ENCODE measurements around the gene CPLX3. TPM values are rescaled to one million over a fixed set of nuclear protein-coding genes. Genes with fewer than 3 reads are reported as not detected.

CPLX3 gene
- total RNA-seq, 4 donors from 2014 or later, result not detected

GRCh38 chr15:74794970-74795349 is 31.5 kb upstream of the CPLX3 start:
- TF ChIP-seq EP300 (IDR thresholded peaks at IDR 0.05) (no peak), POLR2A (IDR thresholded peaks at IDR 0.05) (no peak), CTCF (IDR thresholded peaks at IDR 0.05) (no peak)
- H3K27ac ChIP-seq, result no peak overlapping the region
- no peak for ATAC-seq
- WGBS, 2 donors (ENCODE audit: low coverage in 1 of 2), result 93% methylated on average over 7 of the region's 9 CpGs; no CpG with 5 or more reads in 1 of the 2 donors
- no peaks in the 10 kb centered on the region for H3K27me3 ChIP-seq
- peaks cover 0 to 57% (median 17%) of the 10 kb centered on the region in 3 donors for H3K4me1 ChIP-seq
- H3K9me3 ChIP-seq, result no peaks in the 10 kb centered on the region
- no peak overlapping the region for H3K4me3 ChIP-seq
- H3K36me3 ChIP-seq, result peaks cover 0 to 26% of the 10 kb centered on the region in 2 donors

- Histone ChIP-seq H3K27me3 (no peaks in the 10 kb centered on the region), H3K27ac (no peak overlapping the region), H3K36me3 (peaks cover 0 to 38% of the 10 kb centered on the region in 2 donors), H3K4me3 (no peak overlapping the region), H3K4me1 (peaks cover 0 to 53% (median 12%) of the 10 kb centered on the region in 3 donors), H3K9me3 (no peaks in the 10 kb centered on the region)
- WGBS, 2 donors (ENCODE audit: low coverage in 1 of 2), result 82 to 95% methylated on average over 6 to 9 of the region's 14 CpGs
- TF ChIP-seq EP300 (IDR thresholded peaks at IDR 0.05) (no peak), CTCF (IDR thresholded peaks at IDR 0.05) (no peak), POLR2A (IDR thresholded peaks at IDR 0.05) (no peak), POLR2AphosphoS5 (IDR thresholded peaks at IDR 0.05) (no peak)
- ATAC-seq, result no peak
These were observed 30.3 kb upstream of the CPLX3 start for GRCh38 chr15:74795966-74796625.

- WGBS, 2 donors (ENCODE audit: low coverage in 1 of 2), result 81% methylated on average over 7 of the region's 25 CpGs; no CpG with 5 or more reads in 1 of the 2 donors
- Histone ChIP-seq H3K27me3 (no peaks in the 10 kb centered on the region), H3K27ac (no peak overlapping the region), H3K36me3 (peaks cover 0 to 63% of the 10 kb centered on the region in 2 donors), H3K4me3 (no peak overlapping the region), H3K9me3 (no peaks in the 10 kb centered on the region), H3K4me1 (peaks cover 0 to 28% (median 8%) of the 10 kb centered on the region in 3 donors)
- TF ChIP-seq CTCF (IDR thresholded peaks at IDR 0.05) (no peak), POLR2A (IDR thresholded peaks at IDR 0.05) (no peak), EP300 (IDR thresholded peaks at IDR 0.05) (no peak), POLR2AphosphoS5 (IDR thresholded peaks at IDR 0.05) (no peak)
- no peak for ATAC-seq
These were observed 27.8 kb upstream of the CPLX3 start for GRCh38 chr15:74798388-74799254.

GRCh38 chr15:74799255-74799855 is 27.1 kb upstream of the CPLX3 start:
- peaks cover 0 to 25% (median 7%) of the 10 kb centered on the region in 3 donors for H3K4me1 ChIP-seq
- ATAC-seq, result no peak
- peak overlapping the region in 1 of 4 donors; percentile 27 for H3K27ac ChIP-seq
- 100% methylated on average over 1 of the region's 16 CpGs; no CpG with 5 or more reads in 1 of the 2 donors for WGBS, 2 donors (ENCODE audit: low coverage in 1 of 2)
- TF ChIP-seq EP300 (IDR thresholded peaks at IDR 0.05) (no peak), CTCF (IDR thresholded peaks at IDR 0.05) (no peak), POLR2AphosphoS5 (IDR thresholded peaks at IDR 0.05) (no peak), POLR2A (IDR thresholded peaks at IDR 0.05) (no peak)
- peaks cover 0 to 69% of the 10 kb centered on the region in 2 donors for H3K36me3 ChIP-seq
- no peak overlapping the region for H3K4me3 ChIP-seq
- no peaks in the 10 kb centered on the region for H3K9me3 ChIP-seq
- no peaks in the 10 kb centered on the region for H3K27me3 ChIP-seq

Measured in gastroesophageal sphincter (tissue), 4 donors.